Measurements from ENCODE around the gene OGFOD3.

DNA sequence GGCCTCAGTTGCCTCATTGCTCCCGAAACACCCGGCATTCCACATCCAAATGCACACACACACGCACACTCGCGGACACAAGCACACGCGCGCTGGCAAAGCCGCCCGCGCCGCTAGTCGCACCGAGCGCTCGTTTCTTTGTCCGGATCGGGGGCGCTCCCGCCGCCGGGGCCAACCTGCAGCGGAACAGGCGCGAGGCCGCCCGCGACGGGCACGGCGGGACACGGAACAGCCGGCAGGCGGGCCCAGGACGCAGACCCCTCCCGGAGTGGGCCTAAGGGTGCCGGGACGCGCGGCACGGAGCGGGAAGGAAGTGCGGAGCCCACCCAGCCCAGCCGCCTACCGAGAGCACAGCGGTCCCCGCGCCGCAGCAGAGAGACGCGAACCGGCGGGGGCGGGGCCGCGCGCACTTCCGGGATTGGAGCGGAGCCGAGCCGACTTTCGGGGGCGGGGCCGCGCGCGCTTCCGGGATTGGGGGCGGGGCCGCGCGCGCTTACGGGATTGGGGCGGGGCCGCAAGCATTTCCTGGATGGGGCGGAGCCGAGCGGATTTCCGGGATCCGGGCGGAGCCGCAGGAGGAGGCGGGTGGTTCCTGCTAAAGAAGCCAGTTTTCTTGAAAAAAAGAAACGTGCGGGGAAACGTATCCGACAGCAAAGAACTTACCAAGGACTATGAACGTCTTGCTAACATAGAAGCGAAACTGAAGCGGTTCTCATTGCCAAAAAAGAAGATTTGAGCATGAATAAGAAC lies 32.1 kb upstream of the OGFOD3 start, which contains the start of gene CYBC1:
- TF ChIP-seq CTCF (IDR thresholded peaks at IDR 0.05; ENCODE audit: poor library complexity) (no peak), EZH2 (IDR thresholded peaks at IDR 0.05; ENCODE audit: borderline replicate concordance) (no peak)

Measured in hepatocyte (in vitro differentiated cells).